ENCODE measurements around the gene TEX35.

- TF ChIP-seq EZH2 (IDR thresholded peaks at IDR 0.05; ENCODE audit: insufficient read depth, poor library complexity, severe bottlenecking), result no peak
- no peak for TF ChIP-seq EZH2phosphoT487 (IDR thresholded peaks at IDR 0.05; ENCODE audit: insufficient read depth, low read depth)
Measured at GRCh38 chr1:178563099-178563820, 50.4 kb downstream of the TEX35 start.

All from GM23248 (cell line).